Stomach (tissue), 9 donors: ENCODE data around the gene SPCS2. TPM values are rescaled to one million over a fixed set of nuclear protein-coding genes. Genes with fewer than 3 reads are reported as not detected.

ENCODE experiments used
- DNase-seq, 2 donors: peaks; one replicate each; pipeline versions ENCODE4 v3.0.0 to v3.0.0-alpha.2; 2013 to 2019
- H3K27ac ChIP-seq, 5 donors: fragments of 200-600 bp in 4 of 5; sonication (generic) in 4 of 5; one replicate each; pipeline ENCODE4 v1.5.1; 2013 to 2019; ENCODE audit warnings: mild to moderate bottlenecking in 1 of 5, moderate library complexity in 1 of 5
- H3K27me3 ChIP-seq, 3 donors: fragments of 200-600 bp; sonication (generic); one replicate each; pipeline ENCODE4 v1.5.1; 2017 to 2019; ENCODE audit warnings: mixed run types in 1 of 3
- H3K36me3 ChIP-seq, 4 donors: fragments of 200-600 bp; sonication (generic); 1 replicate in 3 of 4; 2 replicates in 1 of 4; pipeline ENCODE4 v1.5.1; 2016 to 2019
- H3K4me1 ChIP-seq, 4 donors: fragments of 200-600 bp; sonication (generic); one replicate each; pipeline ENCODE4 v1.5.1; 2016 to 2019
- H3K4me3 ChIP-seq, 4 donors: fragments of 200-600 bp; sonication (generic) in 3 of 4; one replicate each; pipeline ENCODE4 v1.5.1; 2016 to 2019; ENCODE audit warnings: mild to moderate bottlenecking in 1 of 4
- H3K9me3 ChIP-seq, 4 donors: fragments of 200-600 bp; sonication (generic); one replicate each; pipeline ENCODE4 v1.5.1; 2016 to 2019
- EP300 ChIP-seq: sonication (generic); formaldehyde crosslinking; IDR thresholded peaks from one replicate; pipeline ENCODE4 v1.6.1; 2017; ENCODE audit warnings: antibody characterized with exemption
- POLR2A ChIP-seq, 4 donors: fragments of 450-650 bp; IDR thresholded peaks; one replicate each; pipeline ENCODE4 v1.6.1; 2016; ENCODE audit warnings: antibody characterized with exemption in 4 of 4, control low read depth in 2 of 4, mild to moderate bottlenecking in 1 of 4, moderate library complexity in 1 of 4
- POLR2AphosphoS5 ChIP-seq, 3 donors: sonication (generic); formaldehyde crosslinking; IDR thresholded peaks; one replicate each; pipeline ENCODE4 v1.6.1; 2016; ENCODE audit warnings: antibody characterized with exemption in 3 of 3
- WGBS, 5 donors: extraction: QIAGEN DNeasy Blood & Tissue Kit in 3 of 5; methylation state at CpG; one replicate each; pipeline versions ENCODE4 v1.1.5 to v1.1.7; 2013 to 2018; 5-methylcytosine and 5-hydroxymethylcytosine counted together
- intact Hi-C: fragments of 100-400 bp; cut with DNase I; formaldehyde crosslinking; loops from one replicate; pipeline ENCODE4 v1.15.1; 2023; ENCODE audit warnings: low total_unique reads
- polyA plus RNA-seq, 3 donors: library from polyadenylated mRNA; stranded (reverse); fragments of 200-250 nt; gene quantifications; one replicate each; pipeline ENCODE4 v1.2.3, GENCODE V29; 2013
- total RNA-seq, 5 donors: library from RNA; depleted of rRNA; stranded (reverse); fragments of >200 nt; gene quantifications; one replicate each; pipeline versions ENCODE4 v1.1.0 to v1.2.3, GENCODE V29; 2014 to 2016
- TF ChIP-seq, protein P1 (sequence below), 7 experiments: fragments of 450-650 bp in 4 of 7; fragments of 200-600 bp in 3 of 7; sonication (generic) in 3 of 7; IDR thresholded peaks; one replicate each; pipeline ENCODE4 v1.5.1; 2016 to 2019; ENCODE audit warnings: antibody characterized with exemption in 7 of 7, control low read depth in 2 of 7, mild to moderate bottlenecking in 1 of 7
- donor health status: healthy with polysubstance abuse.
- donor health status: Bipolar disorder and iron deficiency.
- donor health status: healthy.

Gene SPCS2
- total and polyA plus RNA-seq, 8 donors, result 5.4 to 191 (median 50.7) TPM

GRCh38 chr11:75004215-75004614, 55.1 kb downstream of the SPCS2 start:
- intact Hi-C loops, result no loop called here
- no peak for DNase-seq
- Histone ChIP-seq H3K36me3 (peaks cover 11 to 43% (median 41%) of the 10 kb centered on the region in 4 donors), H3K4me1 (no peaks in the 10 kb centered on the region), H3K9me3 (no peaks in the 10 kb centered on the region), H3K27ac (no peak overlapping the region), H3K27me3 (no peaks in the 10 kb centered on the region), H3K4me3 (no peak overlapping the region)
- 49 to 76% (median 63%) methylated on average over 1 of the region's 1 CpG for WGBS, 5 donors
- TF ChIP-seq POLR2A (IDR thresholded peaks at IDR 0.05), result no peak
- no peak for TF ChIP-seq EP300
- TF ChIP-seq POLR2AphosphoS5 (IDR thresholded peaks at IDR 0.05), result no peak
- TF ChIP-seq, protein P1, sequence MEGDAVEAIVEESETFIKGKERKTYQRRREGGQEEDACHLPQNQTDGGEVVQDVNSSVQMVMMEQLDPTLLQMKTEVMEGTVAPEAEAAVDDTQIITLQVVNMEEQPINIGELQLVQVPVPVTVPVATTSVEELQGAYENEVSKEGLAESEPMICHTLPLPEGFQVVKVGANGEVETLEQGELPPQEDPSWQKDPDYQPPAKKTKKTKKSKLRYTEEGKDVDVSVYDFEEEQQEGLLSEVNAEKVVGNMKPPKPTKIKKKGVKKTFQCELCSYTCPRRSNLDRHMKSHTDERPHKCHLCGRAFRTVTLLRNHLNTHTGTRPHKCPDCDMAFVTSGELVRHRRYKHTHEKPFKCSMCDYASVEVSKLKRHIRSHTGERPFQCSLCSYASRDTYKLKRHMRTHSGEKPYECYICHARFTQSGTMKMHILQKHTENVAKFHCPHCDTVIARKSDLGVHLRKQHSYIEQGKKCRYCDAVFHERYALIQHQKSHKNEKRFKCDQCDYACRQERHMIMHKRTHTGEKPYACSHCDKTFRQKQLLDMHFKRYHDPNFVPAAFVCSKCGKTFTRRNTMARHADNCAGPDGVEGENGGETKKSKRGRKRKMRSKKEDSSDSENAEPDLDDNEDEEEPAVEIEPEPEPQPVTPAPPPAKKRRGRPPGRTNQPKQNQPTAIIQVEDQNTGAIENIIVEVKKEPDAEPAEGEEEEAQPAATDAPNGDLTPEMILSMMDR (IDR thresholded peaks at IDR 0.05), result no peak

DNA sequence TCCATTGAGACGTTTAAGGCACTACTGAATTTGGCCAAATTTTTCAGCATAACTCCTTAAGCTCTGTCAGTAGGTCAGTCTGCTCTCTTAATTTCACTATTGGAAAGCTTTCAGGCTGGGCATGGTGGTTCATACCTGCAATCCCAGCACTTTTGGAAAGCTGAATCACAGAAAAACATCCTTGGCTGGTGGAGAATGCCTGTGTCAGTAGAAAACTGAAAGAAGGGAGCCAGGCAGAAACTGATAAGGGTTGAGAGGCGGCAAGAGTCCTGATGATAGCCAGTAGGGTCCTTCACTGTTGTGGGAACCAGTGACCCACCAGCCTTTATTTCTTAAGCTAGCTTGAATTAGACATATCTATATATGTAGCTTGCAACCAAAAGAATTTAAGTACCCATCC, 62.3 kb downstream of the SPCS2 start:
- 81 to 89% (median 87%) methylated on average over 2 of the region's 2 CpGs for WGBS, 5 donors
- intact Hi-C loops, result no loop called here

DNA sequence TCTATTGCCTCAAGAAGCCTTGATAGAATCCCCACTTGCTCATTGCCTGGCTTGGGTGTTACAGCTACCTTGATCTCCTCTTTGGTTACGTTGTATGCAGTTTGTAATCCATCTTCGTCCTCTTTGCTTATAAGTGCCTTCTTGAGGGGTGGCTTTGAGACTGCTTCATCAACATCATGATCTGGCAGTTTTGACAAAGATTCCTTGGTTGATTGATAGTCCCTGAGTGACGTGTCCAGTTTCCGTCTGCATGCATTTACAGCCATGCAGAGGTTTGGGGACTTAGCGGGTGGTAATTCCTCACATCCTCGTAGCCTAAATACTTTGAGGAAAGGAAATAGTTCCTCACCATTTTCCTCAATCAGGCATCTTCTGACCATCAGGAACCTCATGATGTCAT, 62.8 kb downstream of the SPCS2 start:
- WGBS, 5 donors, result 86 to 96% (median 94%) methylated on average over 6 of the region's 6 CpGs
- no peaks in the 10 kb centered on the region for H3K27me3 ChIP-seq
- intact Hi-C loops, result no loop called here
- H3K27ac ChIP-seq, result no peak overlapping the region
- H3K36me3 ChIP-seq, result peaks cover 0 to 44% (median 38%) of the 10 kb centered on the region in 4 donors
- no peak overlapping the region for H3K4me3 ChIP-seq
- no peak for DNase-seq
- no peaks in the 10 kb centered on the region for H3K4me1 ChIP-seq
- no peak for TF ChIP-seq POLR2A (IDR thresholded peaks at IDR 0.05)
- no peak for TF ChIP-seq POLR2AphosphoS5 (IDR thresholded peaks at IDR 0.05)
- TF ChIP-seq, protein P1 (IDR thresholded peaks at IDR 0.05), result no peak
- no peak for TF ChIP-seq EP300
- H3K9me3 ChIP-seq, result no peaks in the 10 kb centered on the region

More for the DNA sequence above, 62.3 kb downstream of the SPCS2 start:
- Histone ChIP-seq H3K27ac (no peak overlapping the region), H3K4me1 (no peaks in the 10 kb centered on the region), H3K27me3 (no peaks in the 10 kb centered on the region), H3K9me3 (no peaks in the 10 kb centered on the region), H3K36me3 (peaks cover 1 to 49% (median 43%) of the 10 kb centered on the region in 4 donors), H3K4me3 (no peak overlapping the region)
- DNase-seq, result no peak
- TF ChIP-seq, protein P1 (IDR thresholded peaks at IDR 0.05), result no peak
- TF ChIP-seq POLR2AphosphoS5 (IDR thresholded peaks at IDR 0.05) (no peak), EP300 (no peak), POLR2A (IDR thresholded peaks at IDR 0.05) (no peak)

DNA sequence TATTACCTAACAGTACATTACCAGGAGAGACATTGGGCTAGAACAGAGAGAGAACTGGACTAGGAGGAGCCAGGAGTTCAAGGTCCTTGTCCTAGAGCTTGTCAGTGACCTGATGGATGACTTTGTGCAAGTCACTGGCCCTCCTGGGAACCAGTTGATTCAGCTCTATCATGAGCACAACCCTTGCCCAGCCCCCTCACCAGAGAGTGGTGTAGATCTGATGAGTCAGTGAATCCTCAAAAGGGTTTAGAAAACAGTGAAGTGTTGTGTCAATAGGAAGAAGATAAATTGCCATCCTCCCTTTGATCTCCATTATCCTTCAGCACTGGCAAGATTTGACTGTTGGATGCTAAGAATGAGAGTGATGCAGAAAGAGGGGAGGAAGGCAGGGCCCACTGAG, 64.0 kb downstream of the SPCS2 start:
- Histone ChIP-seq H3K4me3 (no peak overlapping the region), H3K27ac (no peak overlapping the region), H3K4me1 (no peaks in the 10 kb centered on the region), H3K27me3 (no peaks in the 10 kb centered on the region), H3K36me3 (peaks cover 0 to 32% (median 26%) of the 10 kb centered on the region in 4 donors), H3K9me3 (no peaks in the 10 kb centered on the region)
- intact Hi-C loops, result no loop called here
- TF ChIP-seq, protein P1 (IDR thresholded peaks at IDR 0.05), result no peak
- TF ChIP-seq POLR2AphosphoS5 (IDR thresholded peaks at IDR 0.05) (no peak), EP300 (no peak), POLR2A (IDR thresholded peaks at IDR 0.05) (no peak)
- no peak for DNase-seq
